Measurements from ENCODE around the gene HDAC4.

- no peak for TF ChIP-seq IRF4 (IDR thresholded peaks at IDR 0.05; ENCODE audit: low read depth, low read length)
- TF ChIP-seq ZBTB11 (CRISPR knock-in tag; IDR thresholded peaks at IDR 0.05): no peak
- TF ChIP-seq CBFB (IDR thresholded peaks at IDR 0.05; ENCODE audit: low read depth): no peak
- TF ChIP-seq ZNF207 (IDR thresholded peaks at IDR 0.05; ENCODE audit: borderline replicate concordance): no peak
- no peak for TF ChIP-seq ESRRA (IDR thresholded peaks at IDR 0.05; ENCODE audit: low read length)
- TF ChIP-seq HDGF (IDR thresholded peaks at IDR 0.05): no peak
- no peak for TF ChIP-seq REST (IDR thresholded peaks at IDR 0.05; ENCODE audit: low read depth, low read length)
- no peak for TF ChIP-seq CTCF (IDR thresholded peaks at IDR 0.05 in 2 of 3, conservative IDR thresholded peaks at IDR 0.05 in 1 of 3; ENCODE audit: control insufficient read depth in 2 of 3, extremely low read depth in 1 of 3, insufficient read depth in 1 of 3, low read depth in 3 of 3, low read length in 3 of 3)
- TF ChIP-seq ATF3 (IDR thresholded peaks at IDR 0.05; ENCODE audit: borderline replicate concordance, extremely low read depth, low read depth, low read length): no peak
- no peak for TF ChIP-seq SREBF2 (IDR thresholded peaks at IDR 0.05; ENCODE audit: low read length)
- TF ChIP-seq RAD21 (IDR thresholded peaks at IDR 0.05; ENCODE audit: insufficient read depth, low read depth, low read length): no peak
- TF ChIP-seq ZBTB33 (IDR thresholded peaks at IDR 0.05): no peak
- TF ChIP-seq EZH2 (IDR thresholded peaks at IDR 0.05; ENCODE audit: borderline replicate concordance, control insufficient read depth, low read depth, low read length): no peak
Measured at GRCh38 chr2:239167766-239168444, 232.9 kb downstream of the HDAC4 start.

Measured in GM12878 (cell line).